Caco-2 (cell line): ENCODE data around the gene DUOX2. TPM values are rescaled to one million over a fixed set of nuclear protein-coding genes. Genes with fewer than 3 reads are reported as not detected.

Experiments
- BruUV-seq: library from RNA; stranded (reverse); fragments of 400-500 nt; replicated peaks from 2 replicates; lab custom pipeline; 2021; lab: Mats Ljungman, UMichigan
- CTCF ChIA-PET: fragments of 300-600 bp; sonication (Branson Sonifier 250); formaldehyde crosslinking; loops from one replicate; lab custom pipeline; 2022; ENCODE audit warnings: antibody characterized with exemption; lab: Charles Lee
- POLR2A ChIA-PET: fragments of 300-600 bp; sonication (Branson Sonifier 250); formaldehyde crosslinking; loops from one replicate; lab custom pipeline; 2022; ENCODE audit warnings: antibody characterized with exemption; lab: Charles Lee
- DNase-seq, 2 experiments: peaks; one replicate each; pipeline versions ENCODE4 v3.0.0 to v3.0.0-alpha.2; 2020 to 2022
- H3K27me3 ChIP-seq: replicated peaks from 2 replicates; pipeline ENCODE4 v1.6.0; 2011; ENCODE audit warnings: low read length; ENCODE audit not compliant: control insufficient read depth, insufficient read depth
- H3K36me3 ChIP-seq: 2 replicates; pipeline ENCODE4 v1.5.1; 2011; ENCODE audit warnings: low read length; ENCODE audit not compliant: control insufficient read depth, insufficient read depth
- H3K4me1 ChIP-seq: fragments of 250-450 bp; sonication (Bioruptor Pico); 2 replicates; pipeline ENCODE4 v1.5.1; 2020; ENCODE audit warnings: mild to moderate bottlenecking
- H3K4me3 ChIP-seq: 2 replicates; pipeline ENCODE4 v1.5.1; 2011; ENCODE audit warnings: low read depth, mild to moderate bottlenecking, control low read depth, low read length
- H3K9me3 ChIP-seq: fragments of 250-450 bp; sonication (Bioruptor Pico); 2 replicates; pipeline ENCODE4 v1.5.1; 2020; ENCODE audit warnings: mild to moderate bottlenecking, moderate library complexity
- H3K27ac Mint-ChIP-seq: one replicate; pipeline ENCODE4 v1.8.0; 2022; ENCODE audit warnings: mixed read lengths; ENCODE audit not compliant: unreplicated experiment
- H3K27me3 Mint-ChIP-seq: one replicate; pipeline ENCODE4 v1.8.0; 2022; ENCODE audit warnings: mixed read lengths; ENCODE audit not compliant: insufficient read depth, unreplicated experiment
- H3K36me3 Mint-ChIP-seq: one replicate; pipeline ENCODE4 v1.8.0; 2022; ENCODE audit warnings: mild to moderate bottlenecking, mixed read lengths; ENCODE audit not compliant: insufficient read depth, unreplicated experiment
- H3K4me1 Mint-ChIP-seq: one replicate; pipeline ENCODE4 v1.8.0; 2022; ENCODE audit warnings: low read depth, mixed read lengths; ENCODE audit not compliant: unreplicated experiment
- H3K4me3 Mint-ChIP-seq: one replicate; pipeline ENCODE4 v1.8.0; 2022; ENCODE audit warnings: mild to moderate bottlenecking, moderate library complexity, mixed read lengths; ENCODE audit not compliant: unreplicated experiment
- H3K9me3 Mint-ChIP-seq: one replicate; pipeline ENCODE4 v1.8.0; 2022; ENCODE audit warnings: mixed read lengths; ENCODE audit not compliant: unreplicated experiment
- CTCF ChIP-seq, 2 experiments: fragments of 200-600 bp in 1 of 2; IDR thresholded peaks; 1 replicate in 1 of 2; 2 replicates in 1 of 2; pipeline versions ENCODE4 v1.5.1 to v1.8.0; 2011 to 2022; ENCODE audit warnings: antibody characterized with exemption in 1 of 2, control low read depth in 1 of 2, inconsistent platforms in 1 of 2, low read depth in 1 of 2, low read length in 1 of 2, mild to moderate bottlenecking in 1 of 2, moderate library complexity in 1 of 2; ENCODE audit not compliant: insufficient read depth in 1 of 2, severe bottlenecking in 1 of 2, unreplicated experiment in 1 of 2
- intact Hi-C: fragments of 100-400 bp; cut with micrococcal nuclease; formaldehyde crosslinking; loops from one replicate; pipeline ENCODE4 v1.10.0; 2022; ENCODE audit not compliant: unreplicated experiment
- total RNA-seq: library from RNA; stranded (reverse); gene quantifications from 2 replicates; pipeline ENCODE4 v1.2.3, GENCODE V29; 2022

The DUOX2 gene
- total RNA-seq, 1 experiment from 2014 or later = 6.9 TPM

GRCh38 chr15:45144775-45145174 is 30.8 kb upstream of the DUOX2 start:
- ChIA-PET CTCF (interaction anchor here (0.8 kb wide), 1 partner anchor 19 kb away, joined by 3 read pairs; no protein-coding TSS in a partner anchor), POLR2A (no interaction called here)
- no peak overlapping the region for H3K4me3 Mint-ChIP-seq
- H3K36me3 Mint-ChIP-seq = no peaks in the 10 kb centered on the region
- H3K4me1 Mint-ChIP-seq = peaks cover 6% of the 10 kb centered on the region
- Histone ChIP-seq H3K27me3 (no peaks in the 10 kb centered on the region), H3K4me1 (peaks cover 5% of the 10 kb centered on the region; the same call in 1 of the 2 replicates), H3K4me3 (no peak overlapping the region), H3K36me3 (no peaks in the 10 kb centered on the region), H3K9me3 (no peaks in the 10 kb centered on the region)
- no peak for TF ChIP-seq CTCF (IDR thresholded peaks at IDR 0.05; ENCODE audit: insufficient read depth in 1 of 2, low read depth in 1 of 2, low read length in 1 of 2, severe bottlenecking in 1 of 2, unreplicated experiment in 1 of 2)
- H3K27ac Mint-ChIP-seq = no peak overlapping the region
- DNase-seq = no peak
- no peaks in the 10 kb centered on the region for H3K27me3 Mint-ChIP-seq
- H3K9me3 Mint-ChIP-seq = no peaks in the 10 kb centered on the region
- BruUV-seq = no TSS peak
- intact Hi-C loops = no loop called here

- H3K27me3 ChIP-seq = no peaks in the 10 kb centered on the region
- H3K9me3 ChIP-seq = no peaks in the 10 kb centered on the region
- no peak overlapping the region for H3K4me3 ChIP-seq
- Mint-ChIP-seq H3K4me1 (peaks cover 3% of the 10 kb centered on the region), H3K36me3 (no peaks in the 10 kb centered on the region), H3K9me3 (no peaks in the 10 kb centered on the region), H3K27me3 (no peaks in the 10 kb centered on the region), H3K4me3 (no peak overlapping the region), H3K27ac (no peak overlapping the region)
- intact Hi-C loops = no loop called here
- BruUV-seq = no TSS peak
- no peaks in the 10 kb centered on the region for H3K36me3 ChIP-seq
- H3K4me1 ChIP-seq = peaks cover 5% of the 10 kb centered on the region; the same call in 1 of the 2 replicates
- no peak for DNase-seq
- ChIA-PET CTCF (no interaction called here), POLR2A (no interaction called here)
- TF ChIP-seq CTCF (IDR thresholded peaks at IDR 0.05; ENCODE audit: insufficient read depth in 1 of 2, low read depth in 1 of 2, low read length in 1 of 2, severe bottlenecking in 1 of 2, unreplicated experiment in 1 of 2) = no peak
These were observed 30.0 kb upstream of the DUOX2 start for GRCh38 chr15:45143946-45144345.

- Histone ChIP-seq H3K4me1 (peaks cover 5% of the 10 kb centered on the region; the same call in 1 of the 2 replicates), H3K4me3 (no peak overlapping the region), H3K36me3 (no peaks in the 10 kb centered on the region), H3K27me3 (no peaks in the 10 kb centered on the region), H3K9me3 (no peaks in the 10 kb centered on the region)
- CTCF ChIA-PET = no interaction called here
- TF ChIP-seq CTCF (IDR thresholded peaks at IDR 0.05; ENCODE audit: insufficient read depth in 1 of 2, low read depth in 1 of 2, low read length in 1 of 2, severe bottlenecking in 1 of 2, unreplicated experiment in 1 of 2) = no peak
- H3K9me3 Mint-ChIP-seq = no peaks in the 10 kb centered on the region
- DNase-seq = no peak
- no TSS peak for BruUV-seq
- no peak overlapping the region for H3K4me3 Mint-ChIP-seq
- H3K4me1 Mint-ChIP-seq = no peaks in the 10 kb centered on the region
- no peaks in the 10 kb centered on the region for H3K36me3 Mint-ChIP-seq
- POLR2A ChIA-PET = no interaction called here
- H3K27ac Mint-ChIP-seq = no peak overlapping the region
- intact Hi-C loops = no loop called here
- no peaks in the 10 kb centered on the region for H3K27me3 Mint-ChIP-seq
These were observed 29.1 kb upstream of the DUOX2 start for GRCh38 chr15:45143056-45143455.
